Measurements from ENCODE around the gene CDT1. TPM values are rescaled to one million over a fixed set of nuclear protein-coding genes. Genes with fewer than 3 reads are reported as not detected.
"Not testable (repeated sequence)": the region's sequence is repeated elsewhere in the genome, so short reads cannot be mapped to it uniquely, and the experiment has no call there.

Gene CDT1
- polyA plus RNA-seq, 3 donors = 0.33 to 2.6 (median 0.60) TPM

GRCh38 chr16:88780142-88781062 lies 23.2 kb upstream of the CDT1 start:
- 66 to 79% (median 72%) methylated on average over 12 to 13 of the region's 13 CpGs for WGBS, 3 donors
- H3K27ac ChIP-seq (ENCODE audit: low read depth, low read length) = no peak overlapping the region

DNA sequence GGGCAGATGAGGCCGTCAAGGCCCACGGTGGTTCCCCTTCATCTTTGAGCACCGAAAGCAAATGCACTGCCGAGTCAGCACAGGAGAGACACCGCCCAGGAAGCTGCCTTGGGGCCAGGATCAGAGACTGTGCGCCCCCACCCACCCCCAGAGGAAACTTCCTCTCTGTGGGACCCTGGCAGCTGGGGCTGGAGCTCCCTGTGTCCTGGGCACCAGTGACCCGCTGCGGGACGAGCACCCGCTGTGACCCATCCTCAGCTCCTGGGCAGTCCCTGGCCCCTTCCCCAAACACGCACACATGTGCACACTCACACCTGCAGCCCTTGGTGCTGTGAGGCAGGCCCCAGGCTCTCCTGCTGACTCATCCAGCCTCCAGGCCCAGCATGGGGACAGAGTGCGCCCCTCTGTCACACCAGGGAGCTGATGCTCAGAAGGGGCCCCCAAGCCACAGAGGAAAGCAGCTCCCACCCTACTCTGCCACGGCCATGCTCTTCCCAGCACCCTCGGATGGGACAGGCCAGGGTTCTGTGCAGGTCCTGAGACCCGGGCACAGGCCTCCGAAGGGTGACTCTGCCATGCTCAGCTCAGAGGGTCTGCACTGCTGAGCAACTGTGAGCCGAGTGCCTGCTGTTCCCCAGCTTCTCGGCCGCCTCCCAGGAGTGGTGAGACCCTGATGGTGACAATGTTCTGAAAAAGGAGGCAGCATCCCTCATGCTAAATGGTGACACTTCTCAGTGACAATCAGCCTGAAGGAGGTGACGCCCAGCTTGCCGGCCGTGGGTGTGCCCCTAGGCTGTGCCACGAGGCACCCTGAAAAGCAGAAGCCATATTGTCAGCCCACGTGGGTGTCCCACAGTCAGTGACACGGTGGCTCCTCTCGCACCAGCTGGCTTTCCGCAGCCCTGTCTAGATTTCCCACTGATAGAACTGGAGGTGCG lies 22.2 kb upstream of the CDT1 start:
- WGBS, 3 donors = 48 to 84% (median 51%) methylated on average over 25 to 28 of the region's 28 CpGs
- H3K27ac ChIP-seq (ENCODE audit: low read depth, low read length) = no peak overlapping the region

DNA sequence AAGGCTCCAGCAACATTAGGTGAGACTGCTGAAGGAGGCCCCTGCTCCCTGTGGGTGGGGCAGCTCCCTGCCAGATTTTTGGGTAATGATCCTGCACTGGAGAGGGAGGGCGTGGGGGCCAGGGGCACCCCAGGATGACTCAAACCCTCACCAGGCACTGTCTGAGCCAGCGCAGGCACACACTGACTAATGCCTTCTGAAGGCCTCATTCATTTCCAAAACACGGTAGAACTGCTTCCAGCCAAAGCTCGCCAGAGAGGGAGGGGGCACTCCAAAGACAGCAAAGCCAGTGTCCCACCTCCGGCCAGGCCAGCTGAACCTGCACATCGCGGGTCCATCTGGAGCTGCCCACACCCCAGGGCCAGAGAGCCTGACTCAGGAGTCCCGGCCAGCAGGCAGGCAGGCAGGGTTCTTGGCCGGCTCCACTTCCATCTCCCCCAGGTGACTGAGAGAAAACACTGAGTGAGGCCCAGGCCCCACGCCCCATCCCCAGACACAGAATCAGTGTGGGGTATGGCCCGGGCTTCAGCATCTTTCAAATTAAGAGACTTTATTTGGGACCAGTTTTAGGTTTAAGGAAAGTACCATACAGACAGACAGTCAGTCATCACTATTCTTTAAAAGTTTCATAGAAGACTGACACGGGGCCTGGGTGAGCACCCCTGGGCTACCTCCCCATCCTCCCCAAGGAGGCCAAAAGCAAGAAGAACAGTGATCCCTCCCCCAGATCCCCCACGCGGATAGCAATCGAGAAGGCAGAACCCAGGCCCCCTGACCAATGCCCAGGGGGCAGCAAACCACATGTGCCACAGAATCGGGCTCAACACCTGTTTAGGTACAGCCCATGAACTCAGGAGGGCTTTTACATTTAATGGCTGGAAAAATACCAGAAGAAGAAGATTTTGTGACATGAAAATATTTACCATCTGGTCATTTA lies 20.9 kb upstream of the CDT1 start:
- WGBS, 3 donors = 44 to 73% (median 52%) methylated on average over 16 of the region's 16 CpGs
- no peak overlapping the region for H3K27ac ChIP-seq (ENCODE audit: low read depth, low read length)

DNA sequence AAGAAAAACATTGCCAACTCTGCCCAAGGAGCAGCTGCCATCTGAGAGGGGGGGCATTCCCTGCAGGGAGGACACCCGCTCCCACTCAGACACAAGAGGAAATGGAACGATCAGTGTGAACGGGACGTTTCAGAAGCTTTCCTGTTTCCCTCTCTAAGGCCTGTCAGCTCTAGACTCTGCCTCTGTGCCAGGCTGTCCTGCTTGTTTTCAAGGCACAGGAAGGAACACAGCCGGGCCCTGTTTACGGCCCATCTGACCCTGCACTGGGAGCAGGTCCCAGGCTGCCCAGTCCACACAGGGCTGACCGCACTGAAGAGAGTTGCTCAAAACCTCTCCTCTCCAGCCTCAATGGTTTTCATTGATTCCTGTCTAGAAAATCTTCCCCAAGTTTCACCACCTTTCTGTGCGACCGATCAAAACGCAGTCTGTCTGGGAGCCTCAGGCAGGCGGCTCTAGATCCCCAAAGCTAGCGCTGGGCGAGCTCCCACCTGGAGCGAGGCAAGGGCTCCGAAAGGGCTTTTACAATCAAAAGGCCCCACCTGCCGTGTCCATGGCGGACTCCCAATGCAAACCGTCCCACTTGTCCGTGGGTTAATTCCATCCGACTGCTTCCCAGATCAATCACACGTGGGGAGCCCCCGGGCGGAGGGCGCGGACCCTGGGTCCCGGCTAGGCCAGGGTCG lies 20.1 kb upstream of the CDT1 start:
- WGBS, 3 donors = 17 to 60% (median 21%) methylated on average over 26 to 27 of the region's 27 CpGs

GRCh38 chr16:88784074-88784855 lies 19.3 kb upstream of the CDT1 start:
- H3K27ac ChIP-seq (ENCODE audit: low read depth, low read length) = peak overlapping the region; percentile 90
- 1 to 7% (median 1%) methylated on average over 63 to 74 of the region's 74 CpGs for WGBS, 3 donors

More for the DNA sequence above, 20.1 kb upstream of the CDT1 start:
- peak overlapping the region; percentile 90 for H3K27ac ChIP-seq (ENCODE audit: low read depth, low read length)

DNA sequence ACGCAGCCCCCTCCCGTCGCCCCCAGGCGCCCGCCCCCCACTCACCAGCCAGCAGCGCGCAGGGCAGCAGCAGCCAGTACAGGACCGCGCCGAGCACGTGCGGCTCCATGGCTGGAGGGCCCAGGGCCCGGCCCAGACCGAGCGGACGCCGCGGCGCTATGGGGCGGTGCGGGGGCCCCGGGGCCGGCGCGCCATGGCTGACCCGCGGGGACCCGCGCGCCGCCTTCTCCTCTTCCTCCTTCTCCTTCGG lies 18.8 kb upstream of the CDT1 start:
- peak overlapping the region; percentile 90 for H3K27ac ChIP-seq (ENCODE audit: low read depth, low read length)
- 0 to 2% (median 1%) methylated on average over 8 to 31 of the region's 32 CpGs for WGBS, 3 donors

DNA sequence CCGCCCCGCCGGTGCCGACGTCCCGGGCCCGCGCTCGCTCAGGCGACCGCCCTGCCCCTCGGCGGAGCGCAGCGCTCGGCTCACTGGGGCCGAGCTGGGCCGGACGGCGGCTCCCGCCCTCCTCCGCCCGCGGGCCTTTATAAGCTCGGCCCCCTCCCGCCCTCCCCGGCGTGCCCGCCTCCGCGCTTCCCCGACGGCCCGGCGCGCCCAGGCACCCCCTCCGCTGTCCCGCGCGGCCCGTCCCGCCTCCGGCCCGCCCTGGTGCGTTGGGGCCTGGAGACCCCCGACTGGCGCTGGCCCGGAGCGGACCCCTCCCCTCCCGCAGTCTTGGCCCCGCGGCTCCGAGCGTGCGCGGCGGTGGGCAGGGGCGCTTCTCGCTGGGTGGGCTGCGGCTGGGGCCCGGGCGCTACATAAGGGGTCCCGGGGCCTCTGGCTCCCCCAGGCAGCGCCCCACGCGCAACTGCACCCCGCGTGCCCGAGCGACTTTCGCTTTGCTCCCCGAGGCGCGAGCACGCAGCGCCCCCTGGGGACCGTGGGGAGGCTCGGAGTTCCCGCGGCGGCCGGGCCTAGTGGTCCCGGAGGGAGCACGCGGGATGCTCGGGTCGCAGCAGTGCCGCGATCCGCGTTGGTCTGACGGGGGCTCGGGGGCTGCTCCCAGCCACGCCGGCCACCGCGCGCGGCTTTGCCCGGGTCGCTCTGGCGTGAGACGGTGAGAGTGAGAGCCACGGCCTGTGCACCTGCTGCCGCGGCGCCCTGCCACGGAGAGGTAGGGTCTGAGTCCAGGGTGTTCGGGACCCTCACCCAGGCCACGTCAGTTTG lies 18.3 kb upstream of the CDT1 start, which contains the start of gene PIEZO1:
PIEZO1 (minus strand) TSS at position 115 of the 819 bp plus-strand sequence. CDS start 256 bp downstream, outside the sequence.
- peak within 1 kb of the TSS; percentile 90 for H3K27ac ChIP-seq (ENCODE audit: low read depth, low read length)
- WGBS, 3 donors = 3 to 4% (median 3%) methylated on average over 78 to 110 of the region's 110 CpGs

- WGBS, 3 donors = 85 to 86% (median 85%) methylated on average over 11 of the region's 11 CpGs
Measured at GRCh38 chr16:88787579-88788314, 15.8 kb upstream of the CDT1 start.

GRCh38 chr16:88788749-88789148 lies 14.8 kb upstream of the CDT1 start:
- not testable (repeated sequence) for H3K27ac ChIP-seq (ENCODE audit: low read depth, low read length)
- 94 to 97% (median 95%) methylated on average over 8 of the region's 8 CpGs for WGBS, 3 donors

More at GRCh38 chr16:88787579-88788314, 15.8 kb upstream of the CDT1 start:
- H3K27ac ChIP-seq (ENCODE audit: low read depth, low read length) = no peak overlapping the region

DNA sequence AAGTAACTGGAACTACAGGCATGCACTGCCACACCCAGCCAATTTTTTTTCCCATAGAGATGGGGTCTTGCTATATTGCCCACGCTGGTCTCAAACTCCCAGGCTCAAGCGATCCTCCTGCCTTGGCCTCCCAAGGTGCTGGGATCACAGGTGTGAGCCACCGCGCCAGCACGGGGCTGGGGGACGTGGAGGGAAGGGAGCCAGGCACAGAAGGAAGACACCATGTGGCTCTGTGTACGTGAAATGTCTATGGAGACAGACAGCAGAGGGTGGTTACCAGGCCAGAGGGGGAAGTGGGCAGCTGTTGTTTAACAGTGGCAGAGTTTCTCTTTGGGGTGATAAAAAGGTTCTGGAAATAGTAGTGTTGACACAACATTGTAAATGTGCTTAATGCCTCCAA lies 14.0 kb upstream of the CDT1 start:
- 57 to 75% (median 62%) methylated on average over 7 of the region's 7 CpGs for WGBS, 3 donors
- H3K27ac ChIP-seq (ENCODE audit: low read depth, low read length) = no peak overlapping the region

DNA sequence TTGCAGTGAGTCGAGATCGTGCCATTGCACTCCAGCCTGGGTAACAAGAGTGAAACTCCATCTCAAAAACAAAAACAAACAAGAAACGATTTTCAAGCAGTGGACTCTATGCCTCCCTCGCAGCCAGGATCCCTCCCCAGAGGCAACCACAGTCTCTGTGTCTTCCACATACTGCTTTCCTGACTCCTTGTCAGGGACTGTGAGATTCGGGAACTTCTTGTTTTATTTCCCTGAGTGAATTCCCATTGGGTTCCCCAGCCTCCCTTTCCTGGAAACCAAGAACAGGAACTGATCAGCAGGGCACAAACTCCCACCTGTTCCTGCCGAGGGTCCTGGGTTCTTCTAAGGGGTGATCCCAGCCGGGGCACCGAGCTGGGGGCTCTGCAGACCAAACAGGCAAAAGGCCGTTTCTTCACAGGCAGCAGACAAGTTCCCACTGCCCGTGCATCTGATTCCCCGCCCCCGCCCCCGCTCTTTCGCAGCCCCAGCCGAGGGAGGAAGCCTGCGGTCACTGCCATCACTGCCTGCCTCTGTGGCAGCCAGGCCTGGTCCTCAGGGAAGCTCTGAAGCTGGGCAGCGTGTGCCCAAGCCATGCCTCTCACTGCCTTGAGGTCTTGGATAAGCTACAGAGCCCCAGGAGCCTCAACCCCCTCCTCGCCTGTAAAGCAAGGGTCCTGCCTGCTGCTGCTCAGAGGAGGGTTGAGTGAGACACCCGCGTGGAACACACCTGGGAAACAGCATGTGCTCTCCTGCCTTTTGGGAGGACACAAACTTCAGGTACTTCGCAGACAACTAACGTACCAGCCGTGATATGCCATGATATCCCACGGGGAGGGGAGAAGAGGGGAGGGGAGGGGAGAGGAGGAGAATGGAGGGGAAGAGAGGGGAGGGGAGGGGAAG lies 13.0 kb upstream of the CDT1 start:
- H3K27ac ChIP-seq (ENCODE audit: low read depth, low read length) = no peak overlapping the region
- WGBS, 3 donors = 10 to 23% (median 11%) methylated on average over 18 to 23 of the region's 24 CpGs

DNA sequence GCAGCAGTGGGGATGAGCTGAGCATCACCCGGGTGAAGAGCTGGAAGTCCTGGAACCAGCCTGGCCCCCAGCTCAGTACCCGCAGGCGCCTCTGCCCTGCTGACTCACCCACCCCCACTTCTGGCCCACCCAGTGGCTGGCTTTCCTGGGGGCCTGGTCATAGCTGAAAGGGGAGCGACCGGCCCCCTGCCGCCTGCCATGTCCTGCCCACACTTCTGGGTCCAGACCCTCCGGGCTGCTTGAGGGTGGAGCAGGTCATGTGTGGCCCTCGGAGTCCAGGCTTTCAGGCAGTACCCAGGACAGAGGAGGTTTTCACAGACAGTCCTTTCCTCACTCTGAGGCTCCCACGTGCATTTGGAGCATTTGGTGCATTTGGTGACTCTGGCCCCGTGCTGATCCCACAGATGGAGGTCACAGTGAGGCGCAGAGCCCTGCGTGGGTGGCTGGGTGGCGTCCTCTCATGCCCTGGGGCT lies 11.5 kb upstream of the CDT1 start:
- H3K27ac ChIP-seq (ENCODE audit: low read depth, low read length) = no peak overlapping the region
- WGBS, 3 donors = 52 to 59% (median 53%) methylated on average over 13 of the region's 13 CpGs

DNA sequence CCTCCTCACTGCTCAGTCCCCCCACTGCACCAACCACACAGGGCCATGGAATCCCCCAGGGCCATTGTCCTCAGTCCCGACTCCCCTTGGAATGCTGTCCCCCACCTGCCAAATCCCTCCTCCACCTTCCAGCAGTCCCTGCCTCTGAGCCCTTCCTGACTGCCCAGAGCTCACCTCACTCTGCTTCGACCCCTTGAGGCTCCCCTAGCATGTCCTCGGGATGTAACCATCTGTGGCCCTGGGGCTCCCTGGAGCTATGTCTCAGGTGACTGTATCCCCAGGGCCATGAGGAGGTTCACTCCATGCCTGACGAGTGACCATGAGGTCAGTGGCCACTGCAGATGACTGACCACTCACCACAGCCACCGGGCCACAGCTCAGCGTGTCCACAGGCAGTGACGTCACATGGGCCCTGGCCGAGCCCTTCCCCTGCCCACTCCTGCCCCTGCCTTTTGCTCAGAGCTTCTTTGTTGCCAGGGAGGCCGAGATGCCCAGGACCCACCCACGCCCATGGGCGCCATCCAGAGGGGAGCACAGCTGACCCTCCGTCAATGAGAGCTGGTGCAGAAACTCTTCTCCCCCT lies 10.8 kb upstream of the CDT1 start:
- WGBS, 3 donors = 67 to 74% (median 68%) methylated on average over 11 to 12 of the region's 12 CpGs
- no peak overlapping the region for H3K27ac ChIP-seq (ENCODE audit: low read depth, low read length)
